GM23248 (cell line): ENCODE data around the gene SPATA32. TPM values are rescaled to one million over a fixed set of nuclear protein-coding genes. Genes with fewer than 3 reads are reported as not detected.

Experiments
- DNase-seq: peaks from one replicate; pipeline ENCODE4 v3.0.0-alpha.2; 2015
- H2AFZ ChIP-seq: fragments of 200-600 bp; sonication (generic); 2 replicates; pipeline ENCODE4 v1.6.1; 2016; ENCODE audit warnings: antibody characterized with exemption
- H3F3A ChIP-seq: fragments of 200-600 bp; sonication (generic); 2 replicates; pipeline ENCODE4 v1.6.1; 2016; ENCODE audit warnings: mild to moderate bottlenecking, antibody characterized with exemption, mixed run types; ENCODE audit not compliant: insufficient read depth
- H3K27ac ChIP-seq: fragments of 200-600 bp; sonication (generic); 2 replicates; pipeline ENCODE4 v1.5.1; 2016; ENCODE audit warnings: mild to moderate bottlenecking
- H3K27me3 ChIP-seq: fragments of 200-600 bp; sonication (generic); replicated peaks from 2 replicates; pipeline ENCODE4 v1.6.1; 2016; ENCODE audit warnings: mild to moderate bottlenecking; ENCODE audit not compliant: insufficient read depth
- H3K36me3 ChIP-seq: fragments of 200-600 bp; sonication (generic); 2 replicates; pipeline ENCODE4 v1.6.1; 2016; ENCODE audit warnings: low read depth, mild to moderate bottlenecking
- H3K4me1 ChIP-seq: fragments of 200-600 bp; sonication (generic); 2 replicates; pipeline ENCODE4 v1.6.1; 2016; ENCODE audit warnings: mild to moderate bottlenecking; ENCODE audit not compliant: insufficient read depth
- H3K4me2 ChIP-seq: fragments of 200-600 bp; sonication (generic); one replicate; pipeline ENCODE4 v1.6.1; 2016; ENCODE audit warnings: mild to moderate bottlenecking; ENCODE audit not compliant: unreplicated experiment
- H3K4me3 ChIP-seq: fragments of 200-600 bp; sonication (generic); 2 replicates; pipeline ENCODE4 v1.5.1; 2016; ENCODE audit warnings: mild to moderate bottlenecking
- H3K79me2 ChIP-seq: fragments of 200-600 bp; sonication (generic); 2 replicates; pipeline ENCODE4 v1.6.1; 2016; ENCODE audit warnings: mild to moderate bottlenecking; ENCODE audit not compliant: insufficient read depth
- H3K9ac ChIP-seq: fragments of 200-600 bp; sonication (generic); 2 replicates; pipeline ENCODE4 v1.6.1; 2016; ENCODE audit warnings: mild to moderate bottlenecking
- H3K9me2 ChIP-seq: fragments of 200-600 bp; sonication (generic); 2 replicates; pipeline ENCODE4 v1.6.1; 2016; ENCODE audit warnings: mixed run types, mild to moderate bottlenecking, moderate library complexity; ENCODE audit not compliant: insufficient read depth
- H3K9me3 ChIP-seq: fragments of 200-600 bp; sonication (generic); one replicate; pipeline ENCODE4 v1.6.1; 2017; ENCODE audit warnings: low read depth
- H4K20me1 ChIP-seq: fragments of 200-600 bp; sonication (generic); 2 replicates; pipeline ENCODE4 v1.6.0; 2016; ENCODE audit not compliant: insufficient read depth
- EZH2 ChIP-seq: fragments of 200-600 bp; sonication (generic); IDR thresholded peaks from 2 replicates; pipeline ENCODE4 v1.6.1; 2018; ENCODE audit warnings: antibody characterized with exemption, mild to moderate bottlenecking; ENCODE audit not compliant: insufficient read depth, poor library complexity, severe bottlenecking
- EZH2phosphoT487 ChIP-seq: fragments of 200-600 bp; sonication (generic); IDR thresholded peaks from 2 replicates; pipeline ENCODE4 v1.6.1; 2018; ENCODE audit warnings: antibody characterized with exemption, moderate library complexity, mild to moderate bottlenecking, low read depth; ENCODE audit not compliant: insufficient read depth
- WGBS, 2 experiments: methylation state at CpG; one replicate each; pipeline ENCODE4 v1.1.6; 2015 to 2017; ENCODE audit warnings: low lambda C conversion rate in 2 of 2, low coverage in 1 of 2; ENCODE audit errors: missing lambda C conversion rate in 2 of 2; 5-methylcytosine and 5-hydroxymethylcytosine counted together
- in situ Hi-C: fragments of 300-500 bp; cut with MboI; formaldehyde crosslinking; loops from 2 replicates; pipeline ENCODE4 v1.15.0; 2020
- polyA plus RNA-seq: library from polyadenylated mRNA; unstranded; fragments of >200 nt; fragmentation: Nextera tagmentation; extraction: Ambion mirVana; gene quantifications from 2 replicates; pipeline ENCODE4 v1.2.1, GENCODE V29; 2016
- total RNA-seq: library from RNA; depleted of rRNA; stranded (reverse); fragments of >200 nt; shearing (Covaris generic); gene quantifications from 2 replicates; pipeline ENCODE4 v1.2.3, GENCODE V29; 2014

SPATA32 gene
- total and polyA plus RNA-seq, 2 experiments from 2014 or later = not detected

DNA sequence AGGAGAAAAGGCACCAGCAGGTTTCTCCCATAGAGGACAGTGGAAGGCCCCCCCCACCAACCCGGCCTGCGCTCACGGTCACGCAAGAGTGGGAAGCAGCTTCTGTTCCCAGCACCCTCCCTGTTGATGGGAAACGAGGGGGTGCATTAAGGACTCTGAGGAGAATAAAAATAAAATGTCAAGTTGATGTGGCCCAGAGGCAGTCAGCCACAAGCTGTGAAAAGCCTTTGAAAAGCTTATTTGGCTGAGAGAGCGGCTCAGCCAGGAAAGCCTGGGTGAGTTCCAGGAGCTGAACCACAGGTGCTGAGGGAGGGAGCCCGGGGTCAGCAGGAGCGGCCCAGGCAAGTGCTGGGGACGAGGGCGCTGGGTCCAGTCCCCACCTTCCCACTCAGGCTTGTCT is 26.9 kb upstream of the SPATA32 start:
- Histone ChIP-seq H3F3A (peaks cover 25% of the 10 kb centered on the region), H2AFZ (no peak overlapping the region), H3K79me2 (peaks cover 46% of the 10 kb centered on the region), H3K9ac (no peak overlapping the region), H3K4me3 (no peak overlapping the region), H3K27me3 (no peaks in the 10 kb centered on the region), H3K4me2 (no peak overlapping the region), H3K9me3 (no peaks in the 10 kb centered on the region), H4K20me1 (no peaks in the 10 kb centered on the region), H3K27ac (no peak overlapping the region), H3K4me1 (peaks cover 22% of the 10 kb centered on the region), H3K36me3 (peaks cover 38% of the 10 kb centered on the region; the same call in 1 of the 2 replicates), H3K9me2 (no peaks in the 10 kb centered on the region)
- 86 to 92% methylated on average over 10 of the region's 10 CpGs for WGBS, 2 experiments
- no peak for DNase-seq
- in situ Hi-C loops = no loop called here
- no peak for TF ChIP-seq EZH2
- no peak for TF ChIP-seq EZH2phosphoT487

DNA sequence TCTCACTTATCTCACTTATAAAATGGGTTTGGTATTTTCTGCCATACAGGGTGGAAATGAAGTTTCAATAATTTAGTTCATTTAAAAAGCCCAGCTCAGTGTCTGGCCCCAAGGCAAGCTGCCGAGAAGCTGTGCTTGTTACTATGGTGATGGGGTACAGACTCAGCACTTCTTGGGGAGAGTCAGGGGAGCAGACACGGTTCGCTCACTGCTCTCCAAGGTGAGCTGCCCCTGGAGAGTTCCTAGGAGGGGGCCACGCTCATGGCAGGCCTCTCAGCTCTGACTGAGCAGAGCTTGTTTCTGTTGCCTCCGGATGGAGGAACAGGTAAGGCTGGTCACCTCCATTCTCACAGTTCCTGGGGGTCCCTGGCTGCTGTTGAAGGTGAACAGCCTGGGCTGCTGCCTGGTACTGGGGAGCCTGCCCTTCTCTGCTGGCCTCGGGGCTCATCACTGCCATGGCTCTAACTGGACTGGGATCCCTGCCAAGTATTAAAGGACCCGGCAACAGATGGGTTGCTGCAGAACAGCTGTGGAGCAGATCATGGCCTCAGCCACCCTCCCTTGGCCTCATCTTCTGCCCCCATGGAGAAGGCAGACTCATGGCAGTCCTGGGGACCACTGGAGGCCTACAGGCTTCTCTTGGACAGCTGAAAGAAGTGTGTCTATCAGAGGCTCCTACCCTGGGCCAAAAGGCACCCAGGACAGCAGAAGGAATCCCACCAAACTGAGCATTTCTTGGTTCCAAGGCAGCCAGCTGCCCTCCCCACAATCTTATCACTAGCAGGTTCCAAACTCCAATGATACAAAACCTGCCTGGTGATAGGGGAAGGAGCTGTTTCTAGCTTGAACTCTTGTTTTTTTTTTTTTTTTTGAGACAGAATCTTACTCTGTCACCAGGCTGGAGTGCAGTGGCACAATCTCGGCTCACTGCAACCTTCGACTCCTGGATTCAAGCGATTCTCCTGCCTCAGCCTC is 25.9 kb upstream of the SPATA32 start:
- H3K4me2 ChIP-seq = no peak overlapping the region
- H3K9me2 ChIP-seq = no peaks in the 10 kb centered on the region
- H3K27me3 ChIP-seq = no peaks in the 10 kb centered on the region
- peaks cover 12% of the 10 kb centered on the region for H3K4me1 ChIP-seq
- peaks cover 48% of the 10 kb centered on the region; the same call in 1 of the 2 replicates for H3K36me3 ChIP-seq
- TF ChIP-seq EZH2phosphoT487 (no peak), EZH2 (no peak)
- 69 to 73% methylated on average over 10 of the region's 10 CpGs for WGBS, 2 experiments
- H4K20me1 ChIP-seq = no peaks in the 10 kb centered on the region
- DNase-seq = no peak
- in situ Hi-C loops = no loop called here
- no peak overlapping the region for H3K27ac ChIP-seq
- peaks cover 16% of the 10 kb centered on the region for H3F3A ChIP-seq
- no peak overlapping the region for H2AFZ ChIP-seq
- no peak overlapping the region for H3K9ac ChIP-seq
- no peaks in the 10 kb centered on the region for H3K9me3 ChIP-seq
- peaks cover 44% of the 10 kb centered on the region for H3K79me2 ChIP-seq
- H3K4me3 ChIP-seq = no peak overlapping the region

DNA sequence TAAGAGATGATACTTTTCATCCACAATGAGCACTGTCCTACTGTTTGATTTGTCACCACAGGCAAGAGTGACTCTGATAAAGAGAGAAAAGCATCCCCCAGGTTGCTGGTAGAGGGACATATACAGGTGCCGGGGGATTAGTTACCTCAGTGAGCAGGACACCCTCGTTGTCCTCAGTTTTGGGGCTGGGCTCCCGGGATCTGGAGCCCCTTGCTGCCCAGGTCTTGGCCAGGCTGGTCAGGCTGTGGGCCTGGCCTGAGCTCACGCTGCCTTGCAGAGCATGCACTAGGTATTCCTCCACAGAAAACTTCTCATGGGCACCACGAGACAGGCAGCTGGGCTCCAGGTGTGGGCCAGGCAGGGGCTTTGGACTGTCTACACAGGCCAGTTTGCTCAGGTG is 24.4 kb upstream of the SPATA32 start:
- H3K79me2 ChIP-seq = peaks cover 28% of the 10 kb centered on the region
- H4K20me1 ChIP-seq = no peaks in the 10 kb centered on the region
- WGBS, 2 experiments = 95 to 98% methylated on average over 5 of the region's 5 CpGs
- in situ Hi-C loops = no loop called here
- no peaks in the 10 kb centered on the region for H3K4me1 ChIP-seq
- no peak overlapping the region for H3K4me3 ChIP-seq
- DNase-seq = no peak
- no peak overlapping the region for H2AFZ ChIP-seq
- no peak overlapping the region for H3K27ac ChIP-seq
- no peaks in the 10 kb centered on the region for H3K9me2 ChIP-seq
- H3F3A ChIP-seq = peaks cover under 1% of the 10 kb centered on the region; the same call in 1 of the 2 replicates
- H3K27me3 ChIP-seq = no peaks in the 10 kb centered on the region
- H3K9ac ChIP-seq = no peak overlapping the region
- no peak overlapping the region for H3K4me2 ChIP-seq
- peaks cover 57% of the 10 kb centered on the region; the same call in 1 of the 2 replicates for H3K36me3 ChIP-seq
- TF ChIP-seq EZH2 = no peak
- no peak for TF ChIP-seq EZH2phosphoT487
- H3K9me3 ChIP-seq = no peaks in the 10 kb centered on the region

DNA sequence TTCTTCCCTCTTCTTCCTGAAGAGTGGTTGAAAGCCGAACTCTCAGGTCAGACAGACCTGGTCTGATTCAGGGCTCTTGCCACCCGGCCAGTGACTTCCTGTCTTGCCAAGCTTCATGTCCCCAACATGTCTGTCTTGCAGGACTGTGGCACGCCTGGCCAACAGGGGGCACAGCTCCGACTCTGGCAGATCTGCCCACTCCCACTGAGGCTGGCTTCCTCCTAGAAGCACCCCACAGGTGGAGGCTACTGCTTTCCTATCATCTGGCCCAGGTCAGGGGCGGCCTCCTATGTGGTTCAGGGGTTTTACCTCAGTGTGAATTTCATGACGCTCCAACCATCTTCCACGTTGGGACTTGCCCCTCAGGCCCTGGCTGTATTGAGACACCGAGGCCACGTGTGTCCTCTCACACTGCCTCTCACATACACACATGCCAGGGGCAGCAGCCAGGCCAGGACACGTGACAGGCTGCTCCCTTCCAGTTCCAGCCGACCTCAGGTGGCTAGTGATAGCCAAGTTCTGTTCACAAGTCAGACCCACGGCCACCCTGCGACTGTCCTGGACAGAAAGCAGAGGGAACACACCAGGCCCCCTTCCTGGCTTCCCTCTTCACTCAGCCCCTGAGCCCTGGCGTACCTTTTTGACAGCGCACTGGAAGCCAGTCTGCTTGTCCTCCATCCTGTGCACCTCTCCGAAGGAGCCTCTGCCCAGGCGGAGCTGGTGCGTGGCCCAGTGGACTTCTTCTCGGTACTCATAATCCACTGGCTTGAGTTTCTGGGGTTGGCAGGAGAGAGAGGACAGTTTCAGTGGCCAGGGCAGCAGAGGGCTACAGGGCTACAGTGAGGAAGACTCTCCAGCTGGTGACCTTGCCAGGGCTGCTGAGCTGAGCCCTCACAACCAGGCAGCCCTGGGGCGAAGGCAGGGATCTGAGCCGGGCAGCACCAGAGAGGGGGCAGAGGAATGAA is 22.6 kb upstream of the SPATA32 start:
- no peak overlapping the region for H3K9ac ChIP-seq
- 83 to 85% methylated on average over 21 of the region's 21 CpGs for WGBS, 2 experiments
- H4K20me1 ChIP-seq = no peaks in the 10 kb centered on the region
- no peaks in the 10 kb centered on the region for H3K27me3 ChIP-seq
- no peak overlapping the region for H2AFZ ChIP-seq
- no peak for DNase-seq
- no peak overlapping the region for H3K4me3 ChIP-seq
- H3K4me2 ChIP-seq = no peak overlapping the region
- in situ Hi-C loops = no loop called here
- TF ChIP-seq EZH2 (no peak), EZH2phosphoT487 (no peak)
- H3K27ac ChIP-seq = no peak overlapping the region
- H3K79me2 ChIP-seq = peaks cover 10% of the 10 kb centered on the region
- H3K4me1 ChIP-seq = no peaks in the 10 kb centered on the region
- H3K9me3 ChIP-seq = no peaks in the 10 kb centered on the region
- 0 out of 2 replicates have a peak, but pooled peaks cover 4% of the 10 kb centered on the region for H3F3A ChIP-seq
- peaks cover 65% of the 10 kb centered on the region; the same call in 1 of the 2 replicates for H3K36me3 ChIP-seq
- H3K9me2 ChIP-seq = no peaks in the 10 kb centered on the region
